Measurements from ENCODE around the gene CEP126.

Gene CEP126

GRCh38 chr11:101914738-101915426 lies at the start of gene CEP126:
CEP126 (plus strand) TSS chr11:101915010; CDS start chr11:101915285, 275 bp downstream.
- peak; percentile 57 for DNase-seq (ENCODE audit: low read depth, low spot score)
- H3K27ac ChIP-seq = peak within 1 kb of the TSS; percentile 68

GRCh38 chr11:101866619-101867491 lies 48.0 kb upstream of the CEP126 start:
- DNase-seq (ENCODE audit: low read depth, low spot score) = peak; percentile 16
- H3K27ac ChIP-seq = peak overlapping the region; percentile 18

- no peak for DNase-seq (ENCODE audit: low read depth, low spot score)
- H3K27ac ChIP-seq = no peak overlapping the region
Measured at GRCh38 chr11:101867951-101868350, 46.9 kb upstream of the CEP126 start.

- H3K27ac ChIP-seq = no peak overlapping the region
- no peak for DNase-seq (ENCODE audit: low read depth, low spot score)
Measured at GRCh38 chr11:101870510-101870909, 44.3 kb upstream of the CEP126 start.

- DNase-seq (ENCODE audit: low read depth, low spot score) = no peak
- H3K27ac ChIP-seq = no peak overlapping the region
Measured at GRCh38 chr11:101872171-101872882, 42.5 kb upstream of the CEP126 start.

GRCh38 chr11:101880222-101880621 lies 34.6 kb upstream of the CEP126 start:
- DNase-seq (ENCODE audit: low read depth, low spot score) = peak; percentile 12
- H3K27ac ChIP-seq = no peak overlapping the region

GRCh38 chr11:101881586-101881985 lies 33.2 kb upstream of the CEP126 start:
- DNase-seq (ENCODE audit: low read depth, low spot score) = no peak
- H3K27ac ChIP-seq = no peak overlapping the region

GRCh38 chr11:101885631-101886030 lies 29.2 kb upstream of the CEP126 start:
- H3K27ac ChIP-seq = no peak overlapping the region
- DNase-seq (ENCODE audit: low read depth, low spot score) = no peak

GRCh38 chr11:101889767-101890166 lies 25.0 kb upstream of the CEP126 start:
- no peak for DNase-seq (ENCODE audit: low read depth, low spot score)
- H3K27ac ChIP-seq = no peak overlapping the region

GRCh38 chr11:101894505-101894904 lies 20.3 kb upstream of the CEP126 start:
- no peak for DNase-seq (ENCODE audit: low read depth, low spot score)
- no peak overlapping the region for H3K27ac ChIP-seq

GRCh38 chr11:101907815-101908214 lies 7.0 kb upstream of the CEP126 start:
- no peak overlapping the region for H3K27ac ChIP-seq
- no peak for DNase-seq (ENCODE audit: low read depth, low spot score)

GRCh38 chr11:101909087-101909486 lies 5.7 kb upstream of the CEP126 start:
- H3K27ac ChIP-seq = no peak overlapping the region
- DNase-seq (ENCODE audit: low read depth, low spot score) = no peak

GRCh38 chr11:101912823-101913284 lies 2.0 kb upstream of the CEP126 start:
- no peak for DNase-seq (ENCODE audit: low read depth, low spot score)
- no peak overlapping the region for H3K27ac ChIP-seq

GRCh38 chr11:101913656-101914055 lies 1.2 kb upstream of the CEP126 start:
- H3K27ac ChIP-seq = no peak overlapping the region
- no peak for DNase-seq (ENCODE audit: low read depth, low spot score)

- no peak for DNase-seq (ENCODE audit: low read depth, low spot score)
- H3K27ac ChIP-seq = peak overlapping the region; percentile 68
Measured at GRCh38 chr11:101914341-101914737, 471 bp upstream of the CEP126 start.

GRCh38 chr11:101915791-101916291 lies 1.0 kb downstream of the CEP126 start:
- DNase-seq (ENCODE audit: low read depth, low spot score) = no peak
- peak overlapping the region; percentile 68 for H3K27ac ChIP-seq

- no peak for DNase-seq (ENCODE audit: low read depth, low spot score)
- H3K27ac ChIP-seq = peak within 1 kb of the TSS; percentile 68
Measured at GRCh38 chr11:101916422-101916821, 1.6 kb downstream of the CEP126 start, which contains the start of gene ANGPTL5. ANGPTL5 (minus strand) TSS chr11:101916522; CDS start chr11:101907909, 8,613 bp downstream.

GRCh38 chr11:101917226-101917625 lies 2.4 kb downstream of the CEP126 start:
- DNase-seq (ENCODE audit: low read depth, low spot score) = no peak
- no peak overlapping the region for H3K27ac ChIP-seq

- no peak overlapping the region for H3K27ac ChIP-seq
- no peak for DNase-seq (ENCODE audit: low read depth, low spot score)
Measured at GRCh38 chr11:101920992-101921391, 6.2 kb downstream of the CEP126 start.

- no peak for DNase-seq (ENCODE audit: low read depth, low spot score)
- no peak overlapping the region for H3K27ac ChIP-seq
Measured at GRCh38 chr11:101923554-101923953, 8.7 kb downstream of the CEP126 start.

Measured in epithelial cell of prostate (primary cell).